GM19240 (cell line): Measurements from ENCODE around the gene RIPOR3.

ENCODE experiments used
- DNase-seq: peaks from one replicate; pipeline ENCODE4 v3.0.0; 2011; ENCODE audit warnings: low spot score; ENCODE audit not compliant: insufficient read length

The RIPOR3 gene

DNA sequence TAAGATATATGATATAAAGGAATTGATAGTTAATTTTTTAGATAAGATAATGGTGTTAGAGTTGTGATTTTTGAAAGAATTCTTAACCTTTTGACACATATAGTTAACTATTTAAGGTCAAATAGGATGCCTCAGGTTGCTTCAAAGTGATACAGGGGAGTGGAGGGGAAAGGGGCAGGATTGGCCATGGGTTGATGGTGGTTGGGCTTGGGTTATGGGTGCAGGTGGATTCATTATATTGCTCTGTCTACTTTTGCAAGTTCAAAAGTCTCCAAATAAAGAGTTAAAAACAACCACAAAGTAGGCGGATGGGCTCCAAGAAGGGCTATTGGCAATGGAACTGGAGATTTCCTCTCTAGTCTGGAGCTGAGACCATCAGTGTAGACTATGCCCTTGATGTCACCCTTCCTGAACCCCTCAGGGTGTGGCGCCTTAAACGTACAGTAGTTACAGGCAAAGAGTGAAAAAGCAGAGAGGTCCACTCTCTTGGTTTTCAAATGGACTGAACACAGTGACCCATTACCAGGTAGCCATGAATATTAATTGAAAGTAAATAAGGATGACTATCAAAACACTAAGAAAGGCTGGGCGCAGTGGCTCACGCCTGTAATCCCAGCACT lies 100.0 kb downstream of the RIPOR3 start:
- no peak for DNase-seq

DNA sequence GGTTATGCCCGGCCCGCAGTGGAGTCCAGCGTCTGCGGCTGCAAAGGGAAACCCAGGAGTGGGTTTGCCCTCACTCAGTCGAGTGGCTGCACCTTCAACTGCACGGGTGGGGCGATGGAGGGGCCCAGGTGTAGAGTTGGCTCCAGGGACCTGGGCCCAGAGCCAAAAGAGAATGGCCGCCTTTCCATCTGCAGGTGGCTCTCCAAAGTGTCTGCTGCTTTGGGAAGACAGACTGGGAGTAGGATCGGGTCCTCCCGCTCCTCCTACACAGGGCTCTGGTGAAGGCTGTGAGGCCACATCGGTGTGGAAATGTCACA lies 101.0 kb downstream of the RIPOR3 start:
- DNase-seq, result no peak

DNA sequence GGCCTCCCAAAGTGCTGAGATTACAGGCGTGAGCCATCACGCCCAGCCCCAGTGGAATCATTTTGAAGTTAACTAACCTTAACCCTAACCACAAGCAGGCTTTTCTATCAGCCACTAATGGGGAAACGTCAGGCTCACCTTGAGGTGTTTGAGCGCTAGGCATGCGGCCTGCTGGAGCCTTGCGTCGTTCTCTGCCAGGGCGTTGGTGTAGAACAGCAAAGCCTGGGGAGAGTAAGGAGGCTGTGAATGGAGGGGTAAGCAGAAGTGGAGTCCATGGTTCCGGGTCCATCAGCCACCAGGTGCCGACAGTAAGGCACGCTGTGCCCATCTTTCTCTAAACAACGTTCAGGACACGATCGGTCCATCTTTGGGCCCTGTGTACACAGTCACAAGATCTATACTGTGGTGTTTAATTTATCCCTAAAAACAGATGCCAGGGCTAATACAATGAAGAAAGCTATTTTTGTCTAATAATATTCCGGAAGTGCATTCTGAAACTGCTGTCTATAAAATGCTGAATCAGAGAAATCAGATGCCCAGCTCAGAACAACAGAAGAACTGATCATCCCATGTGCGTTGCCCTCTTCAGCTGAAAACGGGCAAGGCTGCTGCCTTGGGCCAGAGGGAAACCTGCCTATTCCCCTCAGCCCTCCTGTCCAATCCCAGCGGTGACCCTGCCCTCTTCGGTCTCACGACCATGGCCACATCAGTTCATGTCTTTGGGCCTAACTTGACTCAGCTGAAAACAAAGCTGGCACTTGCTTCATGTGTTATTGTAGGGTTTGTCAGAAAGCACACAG lies 101.6 kb downstream of the RIPOR3 start:
- DNase-seq, result no peak

DNA sequence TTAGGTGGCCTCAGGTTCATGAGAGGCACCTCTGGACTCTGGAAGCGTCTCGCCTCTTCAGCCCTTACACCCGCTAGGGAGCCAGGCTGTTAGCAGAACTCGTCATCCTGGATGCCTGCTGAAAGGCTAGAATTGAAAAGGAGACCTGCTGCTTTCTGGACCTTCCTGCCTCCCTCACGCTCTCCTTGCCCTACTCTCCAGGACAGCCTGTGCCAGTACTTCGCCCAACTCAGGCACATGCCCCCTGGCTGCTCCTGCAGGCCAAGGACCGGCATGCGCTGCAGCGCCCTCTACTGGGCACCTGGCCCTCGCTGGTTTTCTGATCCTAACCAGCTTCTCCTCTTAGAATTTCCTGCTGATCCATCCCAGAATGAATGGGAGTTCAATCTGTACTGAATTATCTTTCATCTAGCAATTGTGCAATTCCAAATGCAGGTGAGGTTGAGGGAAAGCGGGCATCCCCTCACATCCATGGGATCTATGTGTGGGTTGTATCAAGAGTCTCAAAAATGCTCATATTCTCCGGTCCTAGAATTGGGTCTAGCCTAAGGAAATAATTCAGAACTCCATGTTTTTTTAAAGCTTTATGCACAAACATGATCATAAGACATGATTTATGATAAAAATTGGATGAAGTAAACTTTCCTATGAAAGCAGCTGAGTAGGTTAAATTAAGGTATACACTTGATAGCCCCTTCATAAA lies 103.2 kb downstream of the RIPOR3 start:
- peak; percentile 72 for DNase-seq

DNA sequence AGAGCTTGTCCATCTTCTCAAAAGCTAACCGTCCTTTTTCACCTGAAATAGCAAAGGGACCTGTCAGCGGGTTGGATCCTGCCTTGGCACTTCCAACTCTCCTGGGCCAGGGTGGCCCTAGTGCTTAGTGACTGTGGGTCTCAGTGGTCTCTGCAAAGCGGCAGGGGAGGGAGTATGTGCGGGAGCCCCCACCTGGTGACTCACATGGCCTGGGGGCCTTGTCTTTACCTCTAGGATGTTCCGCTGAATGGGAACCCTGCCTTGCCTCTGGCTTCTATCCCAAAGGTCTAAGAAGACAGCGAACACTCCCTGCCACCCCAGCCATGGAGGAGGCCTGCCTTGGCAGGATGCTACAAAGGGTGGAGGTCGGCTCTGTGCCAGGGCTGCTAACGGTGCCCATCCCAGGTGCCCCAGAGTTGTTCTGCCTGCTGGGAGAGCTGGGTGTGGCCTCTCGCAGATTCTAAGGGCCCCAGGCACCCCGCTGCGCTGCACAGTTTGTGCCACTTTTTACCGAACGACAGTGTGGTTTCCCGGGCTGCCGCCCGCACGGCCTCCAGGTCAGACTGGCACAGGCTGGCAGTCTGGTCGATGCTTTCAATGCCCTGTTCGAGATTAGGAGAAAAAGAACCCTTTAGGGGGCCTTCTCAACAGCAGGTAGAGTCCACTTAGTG lies 103.9 kb downstream of the RIPOR3 start:
- DNase-seq, result no peak

DNA sequence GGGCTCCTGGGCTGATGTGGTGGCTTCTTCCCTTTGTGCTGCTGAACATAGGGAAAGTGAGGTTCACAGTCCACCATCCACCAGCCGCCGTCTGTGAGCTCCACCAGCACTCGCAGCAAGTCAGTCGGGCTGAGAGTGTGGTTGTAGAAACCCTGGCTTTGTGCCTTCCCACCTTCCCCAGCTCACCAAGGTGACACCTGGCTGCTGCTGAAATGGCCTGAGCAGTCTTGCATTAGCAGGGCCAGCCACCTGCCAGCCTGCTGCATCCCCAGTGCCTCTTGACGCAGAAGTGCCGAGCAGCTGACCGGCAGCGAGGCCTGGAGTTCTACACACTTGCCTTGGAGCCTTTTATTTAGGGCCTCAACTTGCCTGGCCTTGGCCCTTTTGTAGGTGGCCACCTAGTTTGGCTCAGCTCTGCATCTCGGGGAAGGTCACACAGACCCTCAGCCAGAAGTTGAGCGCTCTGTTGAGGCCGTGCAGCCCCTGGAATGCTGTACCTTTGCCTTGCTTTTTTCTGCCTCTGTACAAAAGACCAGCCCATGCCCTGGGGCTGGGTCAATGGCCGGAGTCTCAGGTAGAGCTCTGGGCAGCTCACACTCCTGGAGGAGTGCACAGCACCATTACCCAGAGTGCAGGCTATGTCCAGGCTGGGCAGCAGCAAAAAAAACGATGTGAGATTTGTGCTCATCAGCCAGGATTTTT lies 104.7 kb downstream of the RIPOR3 start:
- DNase-seq, result no peak

DNA sequence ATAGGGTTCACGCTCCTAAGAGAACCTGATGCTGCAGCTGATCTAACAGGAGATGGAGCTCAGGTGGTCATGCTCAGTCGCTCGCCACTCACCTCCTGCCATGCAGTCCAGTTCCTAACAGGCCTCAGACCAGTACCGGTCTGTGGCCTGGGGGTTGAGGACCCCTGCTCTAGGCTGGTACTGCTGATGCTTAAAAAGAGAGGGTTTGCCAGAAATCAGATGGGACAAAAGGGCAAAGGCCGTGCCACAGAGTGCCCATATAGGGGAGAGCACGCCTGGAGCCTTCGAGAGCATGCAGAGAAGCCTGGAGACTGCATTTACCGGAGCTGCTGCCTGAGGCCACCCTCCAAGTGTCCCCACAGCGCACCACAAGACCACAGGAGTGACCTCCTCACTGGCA lies 105.7 kb downstream of the RIPOR3 start:
- DNase-seq, result no peak

DNA sequence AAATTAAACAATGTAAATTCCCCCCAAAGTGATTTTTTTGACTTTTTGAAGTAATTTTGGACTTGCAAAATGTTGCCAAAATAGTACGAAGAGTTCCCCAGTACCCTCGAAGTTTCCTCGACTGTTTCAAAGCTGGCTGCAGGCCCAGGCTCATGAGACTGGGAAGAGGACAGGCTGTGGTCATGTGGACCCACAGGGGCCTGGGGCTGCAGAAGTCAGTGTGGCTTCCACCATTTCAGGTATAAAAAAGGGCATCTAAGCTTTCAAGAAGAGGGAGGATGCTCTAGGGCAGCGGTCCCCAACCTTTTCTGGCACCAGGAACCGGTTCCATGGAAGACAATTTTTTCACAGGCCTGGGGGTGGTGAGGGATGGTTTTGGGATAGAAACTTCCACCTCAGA lies 106.1 kb downstream of the RIPOR3 start:
- no peak for DNase-seq

DNA sequence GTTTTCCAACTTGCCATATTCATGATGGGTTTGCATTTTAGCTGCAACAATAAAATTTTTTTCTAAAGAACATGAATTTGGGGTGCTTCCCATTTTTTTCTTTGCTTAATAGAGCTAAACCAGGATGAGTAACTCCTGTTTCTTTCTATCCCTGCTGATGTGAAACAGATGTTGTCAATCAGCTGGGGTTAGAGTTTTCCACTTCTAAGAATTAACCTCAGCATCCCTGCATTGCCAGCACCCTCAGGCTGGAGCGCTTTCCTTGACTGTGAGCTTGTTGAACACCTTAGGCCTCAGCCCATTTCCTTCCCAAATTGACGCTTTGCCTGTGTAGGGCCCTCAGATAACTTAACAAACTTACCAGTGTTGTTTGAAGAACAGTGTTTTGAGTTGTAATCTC lies 106.7 kb downstream of the RIPOR3 start:
- DNase-seq, result no peak

DNA sequence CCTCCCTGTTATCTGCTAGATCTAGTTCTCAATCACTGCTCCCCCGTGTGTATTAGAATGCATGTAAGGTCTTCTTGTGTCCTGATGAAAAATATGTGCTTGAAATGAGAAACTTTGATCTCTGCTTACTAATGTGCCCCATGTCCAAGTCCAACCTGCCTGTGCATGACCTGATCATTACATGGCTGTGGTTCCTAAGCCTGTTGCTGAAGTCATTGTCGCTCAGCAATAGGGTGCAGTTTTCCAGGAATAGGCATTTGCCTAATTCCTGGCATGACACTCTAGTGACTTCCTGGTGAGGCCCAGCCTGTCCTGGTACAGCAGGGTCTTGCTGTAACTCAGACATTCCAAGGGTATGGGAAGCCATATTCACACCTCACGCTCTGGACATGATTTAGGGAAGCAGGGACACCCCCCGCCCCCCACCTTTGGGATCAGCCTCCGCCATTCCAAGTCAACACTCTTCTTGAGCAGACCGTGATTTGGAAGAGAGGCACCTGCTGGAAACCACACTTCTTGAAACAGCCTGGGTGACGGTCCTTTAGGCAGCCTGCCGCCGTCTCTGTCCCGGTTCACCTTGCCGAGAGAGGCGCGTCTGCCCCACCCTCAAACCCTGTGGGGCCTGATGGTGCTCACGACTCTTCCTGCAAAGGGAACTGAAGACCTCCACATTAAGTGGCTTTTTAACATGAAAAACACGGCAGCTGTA lies 107.7 kb downstream of the RIPOR3 start:
- DNase-seq, result no peak

DNA sequence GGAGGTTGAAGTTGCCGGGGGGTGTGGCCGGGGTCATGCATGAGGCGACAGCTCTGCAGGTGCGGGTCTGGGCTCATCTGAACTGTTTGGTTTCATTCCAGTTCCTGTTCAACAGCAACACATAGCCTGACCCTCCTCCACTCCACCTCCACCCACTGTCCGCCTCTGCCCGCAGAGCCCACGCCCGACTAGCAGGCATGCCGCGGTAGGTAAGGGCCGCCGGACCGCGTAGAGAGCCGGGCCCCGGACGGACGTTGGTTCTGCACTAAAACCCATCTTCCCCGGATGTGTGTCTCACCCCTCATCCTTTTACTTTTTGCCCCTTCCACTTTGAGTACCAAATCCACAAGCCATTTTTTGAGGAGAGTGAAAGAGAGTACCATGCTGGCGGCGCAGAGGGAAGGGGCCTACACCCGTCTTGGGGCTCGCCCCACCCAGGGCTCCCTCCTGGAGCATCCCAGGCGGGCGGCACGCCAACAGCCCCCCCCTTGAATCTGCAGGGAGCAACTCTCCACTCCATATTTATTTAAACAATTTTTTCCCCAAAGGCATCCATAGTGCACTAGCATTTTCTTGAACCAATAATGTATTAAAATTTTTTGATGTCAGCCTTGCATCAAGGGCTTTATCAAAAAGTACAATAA lies 108.6 kb downstream of the RIPOR3 start:
- DNase-seq, result no peak

DNA sequence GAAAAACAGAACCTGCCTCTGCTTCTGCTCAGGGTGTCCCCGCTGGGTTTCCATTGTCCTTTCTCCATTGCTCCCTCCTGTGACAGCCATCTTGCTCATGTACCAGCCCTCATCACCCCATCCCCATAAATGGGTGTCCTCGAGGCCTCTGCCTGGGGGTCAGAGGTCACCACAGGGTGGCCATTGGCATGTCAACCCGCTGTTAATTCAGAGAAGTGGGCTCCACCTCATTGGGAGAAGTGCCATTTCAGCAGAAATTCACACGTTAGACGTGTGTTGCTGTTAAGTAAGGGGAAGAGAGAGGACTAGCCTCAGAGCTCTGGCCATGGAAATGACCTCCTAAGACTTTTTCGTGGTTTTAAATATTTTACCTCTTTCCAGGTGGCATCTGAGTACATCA lies 109.2 kb downstream of the RIPOR3 start:
- no peak for DNase-seq

DNA sequence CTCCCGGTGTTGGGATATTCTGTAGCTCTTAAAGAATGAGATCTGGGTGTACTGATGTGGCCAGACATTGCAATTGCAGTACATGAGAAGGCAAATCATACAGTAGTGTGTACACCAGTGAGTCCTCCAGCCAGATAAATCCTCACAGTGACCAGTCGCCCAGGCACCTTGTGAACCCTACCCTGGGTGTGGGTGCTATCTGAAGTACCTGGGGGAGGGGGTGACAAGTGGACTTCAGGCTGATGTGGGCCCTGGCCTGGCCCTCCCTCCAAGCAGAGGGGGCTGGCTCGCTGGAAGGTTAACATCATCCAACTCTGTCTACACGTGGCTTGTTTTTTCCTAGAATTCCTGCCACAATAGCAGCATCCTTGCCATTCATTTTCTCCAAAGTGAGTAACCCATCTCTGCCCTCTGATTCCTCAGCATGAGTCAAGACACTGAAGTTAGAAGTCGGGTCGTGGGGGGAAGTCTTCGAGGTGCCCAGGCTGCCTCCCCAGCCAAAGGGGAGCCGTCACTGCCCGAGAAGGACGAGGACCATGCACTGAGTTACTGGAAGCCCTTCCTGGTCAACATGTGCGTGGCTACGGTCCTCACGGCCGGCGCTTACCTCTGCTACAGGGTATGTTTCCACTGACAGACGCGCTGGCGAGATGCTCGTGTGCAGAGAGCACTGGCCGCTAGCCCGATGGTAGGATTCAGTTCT lies 110.3 kb downstream of the RIPOR3 start:
- DNase-seq, result no peak

DNA sequence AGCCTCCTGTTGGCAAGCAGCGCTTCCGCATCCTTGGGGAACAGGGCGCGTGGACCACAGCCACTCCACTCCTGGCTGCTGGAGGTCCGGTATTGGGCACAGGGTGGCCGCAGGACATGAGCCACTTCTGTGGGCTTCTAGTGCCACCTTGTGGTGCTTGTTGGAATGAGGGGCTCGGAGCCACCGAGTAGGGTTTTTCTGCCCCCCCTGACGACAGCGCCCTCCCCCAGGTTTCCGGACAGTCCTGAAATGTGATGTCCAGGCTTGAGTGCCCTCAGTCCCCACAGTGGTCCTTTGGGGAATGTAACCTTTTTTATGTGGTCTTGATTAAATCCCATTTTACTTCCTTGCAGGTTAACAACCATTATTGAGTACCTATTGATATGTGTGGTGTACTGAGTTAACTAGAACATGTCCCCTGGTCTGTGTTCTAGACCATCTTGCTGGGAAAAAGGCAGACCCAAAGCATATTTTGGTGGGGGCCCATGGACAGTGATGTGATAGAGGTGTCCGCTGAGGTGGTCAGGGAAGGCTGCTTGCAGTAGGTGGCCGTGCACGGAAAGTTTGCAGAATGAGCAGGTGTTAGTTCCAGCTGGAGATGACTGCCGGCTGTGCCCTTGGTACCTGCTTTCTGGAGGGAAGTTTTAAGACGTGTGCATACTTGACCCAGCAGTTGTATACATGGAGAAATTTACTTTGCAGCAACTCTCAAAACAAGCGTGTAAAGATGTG lies 111.2 kb downstream of the RIPOR3 start:
- no peak for DNase-seq

DNA sequence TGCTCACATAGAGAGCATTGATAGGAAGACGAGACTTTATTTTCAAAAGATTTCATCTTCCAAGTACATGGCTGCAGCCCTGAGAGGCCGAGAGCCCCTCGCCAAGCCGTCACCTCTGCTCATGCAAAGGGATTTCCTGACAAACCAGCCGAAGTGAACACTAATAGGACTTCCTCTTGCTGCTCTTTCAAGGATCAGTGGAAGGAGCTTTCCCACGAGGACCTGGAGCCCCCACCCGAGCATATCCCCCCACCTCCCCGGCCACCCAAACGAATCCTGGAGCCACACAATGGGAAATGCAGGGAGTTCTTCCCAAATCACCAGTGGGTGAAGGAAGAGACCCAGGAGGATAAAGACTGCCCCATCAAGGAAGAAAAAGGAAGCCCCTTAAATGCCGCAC lies 111.8 kb downstream of the RIPOR3 start:
- no peak for DNase-seq

DNA sequence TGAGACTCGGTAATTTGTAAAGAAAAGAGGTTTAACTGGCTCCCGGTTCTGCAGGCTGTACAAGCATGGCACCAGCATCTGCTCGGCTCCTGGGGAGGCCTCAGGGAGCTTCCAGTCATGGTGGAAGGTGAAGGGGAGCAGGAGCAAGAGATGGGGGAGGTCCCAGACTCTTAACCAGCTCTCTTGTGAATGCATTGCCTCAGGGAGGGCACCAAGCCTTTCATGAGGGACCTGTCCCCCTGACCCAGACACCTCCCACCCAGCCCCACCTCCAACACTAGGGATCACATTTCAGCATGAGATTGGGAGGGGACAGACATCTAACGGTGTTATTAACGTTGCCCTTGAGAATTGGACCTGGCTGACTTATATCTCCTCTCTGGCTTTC lies 112.6 kb downstream of the RIPOR3 start:
- no peak for DNase-seq

DNA sequence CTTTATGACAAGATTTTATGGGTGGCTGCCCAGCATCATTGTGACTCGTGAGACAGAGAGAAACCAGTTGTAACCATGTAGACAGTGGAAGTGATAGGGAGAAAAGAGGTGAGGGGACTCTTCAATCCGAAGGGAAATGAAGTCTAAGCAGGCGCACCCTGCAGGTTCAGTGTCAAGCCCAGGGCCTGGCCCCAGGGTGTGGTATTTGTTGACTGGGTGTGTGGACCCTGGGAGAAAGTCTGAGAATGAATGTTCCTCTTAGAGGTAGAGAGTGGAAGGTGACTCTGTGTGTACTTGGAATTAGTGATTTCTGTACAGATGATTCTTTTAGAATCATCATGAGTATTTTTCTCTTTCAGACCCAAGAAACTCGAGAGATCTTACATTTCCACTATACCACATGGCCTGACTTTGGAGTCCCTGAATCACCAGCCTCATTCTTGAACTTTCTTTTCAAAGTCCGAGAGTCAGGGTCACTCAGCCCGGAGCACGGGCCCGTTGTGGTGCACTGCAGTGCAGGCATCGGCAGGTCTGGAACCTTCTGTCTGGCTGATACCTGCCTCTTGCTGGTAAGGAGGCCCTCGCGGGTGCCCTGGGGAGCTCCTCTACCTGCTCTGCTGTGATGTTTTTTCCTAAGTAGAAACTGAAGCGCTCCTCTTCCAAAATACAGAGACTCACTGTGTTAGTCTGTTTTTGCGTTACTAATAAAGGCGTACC lies 113.1 kb downstream of the RIPOR3 start:
- no peak for DNase-seq

DNA sequence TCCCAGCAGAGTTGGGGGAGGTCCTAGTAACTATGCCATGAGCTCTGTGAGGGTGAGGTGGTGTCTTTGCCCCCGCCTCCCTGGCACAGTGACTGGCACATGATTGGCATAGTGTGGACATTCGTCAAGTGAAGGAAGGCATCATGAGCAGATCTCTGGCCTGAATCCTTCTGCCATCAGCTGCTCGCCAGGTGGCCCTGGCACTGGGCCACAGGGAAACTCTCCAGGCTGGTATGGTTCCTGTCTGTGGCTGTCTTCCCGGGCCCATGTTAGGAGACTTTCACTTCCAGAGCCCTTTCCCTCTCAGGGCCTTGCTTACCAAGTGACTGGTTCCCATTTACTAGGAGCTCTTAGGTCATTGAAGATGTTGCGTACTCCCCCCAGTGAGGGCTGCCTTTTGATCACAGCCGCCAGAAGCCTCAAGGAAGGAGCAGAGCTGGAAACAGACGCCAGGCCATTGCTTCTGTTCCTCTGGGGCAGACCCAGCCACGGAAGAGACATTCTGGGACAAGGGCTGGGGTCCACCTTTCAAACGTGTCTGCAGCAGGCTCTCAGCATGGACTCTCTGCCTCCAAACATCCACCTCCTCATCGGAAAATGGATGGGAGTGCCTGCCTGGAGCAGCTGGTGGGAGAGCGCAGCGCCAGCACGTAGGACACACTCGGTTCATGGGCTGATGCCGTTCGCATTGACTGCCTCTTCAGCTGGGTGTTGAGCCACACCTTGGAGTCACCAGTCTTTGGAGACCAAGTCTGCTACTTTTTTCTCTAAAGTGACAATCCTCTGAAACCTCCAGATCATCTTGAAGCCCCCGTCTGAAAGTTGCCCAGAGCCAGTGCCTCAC lies 113.9 kb downstream of the RIPOR3 start:
- no peak for DNase-seq
